GM23338 (cell line): ENCODE measurements around the gene RENBP. TPM values are rescaled to one million over a fixed set of nuclear protein-coding genes. Genes with fewer than 3 reads are reported as not detected.

Source experiments
- ATAC-seq: fragments of 200-7000 bp; cut with Tn5 transposase; 3 replicates; pipeline ENCODE4 v1.9.1; 2020
- DNase-seq: peaks from one replicate; pipeline ENCODE4 v3.0.0-alpha.2; 2015; ENCODE audit warnings: low spot score
- H2AFZ ChIP-seq: fragments of 200-600 bp; sonication (generic); 2 replicates; pipeline ENCODE4 v1.8.0; 2016; ENCODE audit warnings: antibody characterized with exemption, mild to moderate bottlenecking, moderate library complexity
- H3F3A ChIP-seq: fragments of 200-600 bp; sonication (generic); replicated peaks from 2 replicates; pipeline ENCODE4 v1.8.0; 2017; ENCODE audit warnings: antibody characterized with exemption, mixed run types, low read depth
- H3K27ac ChIP-seq: fragments of 200-600 bp; sonication (generic); 2 replicates; pipeline ENCODE4 v1.6.1; 2016; ENCODE audit warnings: low read depth
- H3K27me3 ChIP-seq: fragments of 200-600 bp; sonication (generic); 2 replicates; pipeline ENCODE4 v1.8.0; 2016; ENCODE audit warnings: mild to moderate bottlenecking, mixed run types, moderate library complexity; ENCODE audit not compliant: insufficient read depth
- H3K36me3 ChIP-seq: fragments of 200-600 bp; sonication (generic); 2 replicates; pipeline ENCODE4 v1.8.0; 2016; ENCODE audit warnings: mild to moderate bottlenecking; ENCODE audit not compliant: insufficient read depth
- H3K4me1 ChIP-seq: fragments of 200-600 bp; sonication (generic); 2 replicates; pipeline ENCODE4 v1.8.0; 2016; ENCODE audit warnings: mild to moderate bottlenecking, moderate library complexity; ENCODE audit not compliant: insufficient read depth
- H3K4me2 ChIP-seq: fragments of 200-600 bp; sonication (generic); 2 replicates; pipeline ENCODE4 v1.7.1; 2017; ENCODE audit warnings: mixed run types
- H3K4me3 ChIP-seq: fragments of 200-600 bp; sonication (generic); 2 replicates; pipeline ENCODE4 v1.6.1; 2016; ENCODE audit warnings: mixed run types
- H3K79me2 ChIP-seq: fragments of 200-600 bp; sonication (generic); replicated peaks from 2 replicates; pipeline ENCODE4 v1.8.0; 2017; ENCODE audit warnings: mild to moderate bottlenecking; ENCODE audit not compliant: insufficient read depth
- H3K9me2 ChIP-seq: fragments of 200-600 bp; sonication (generic); 2 replicates; pipeline ENCODE4 v1.8.0; 2017; ENCODE audit not compliant: insufficient read depth
- H4K20me1 ChIP-seq: fragments of 200-600 bp; sonication (generic); replicated peaks from 2 replicates; pipeline ENCODE4 v1.8.0; 2017; ENCODE audit warnings: mild to moderate bottlenecking; ENCODE audit not compliant: insufficient read depth
- H3K27ac Mint-ChIP-seq: 2 replicates; pipeline ENCODE4 v1.8.0; 2020; ENCODE audit warnings: inconsistent platforms, mild to moderate bottlenecking, moderate library complexity, mixed read lengths
- H3K27me3 Mint-ChIP-seq: 3 replicates; pipeline ENCODE4 v1.8.0; 2022; ENCODE audit warnings: low read depth, mild to moderate bottlenecking, moderate library complexity, mixed read lengths, inconsistent platforms; ENCODE audit not compliant: insufficient read depth, poor library complexity
- H3K36me3 Mint-ChIP-seq: 3 replicates; pipeline ENCODE4 v1.8.0; 2021; ENCODE audit warnings: low read depth, mild to moderate bottlenecking, inconsistent platforms, moderate library complexity, mixed read lengths
- H3K4me1 Mint-ChIP-seq: 3 replicates; pipeline ENCODE4 v1.8.0; 2020; ENCODE audit warnings: mild to moderate bottlenecking, inconsistent platforms, mixed read lengths
- H3K4me3 Mint-ChIP-seq: 3 replicates; pipeline ENCODE4 v1.8.0; 2021; ENCODE audit warnings: moderate library complexity, mild to moderate bottlenecking, inconsistent platforms, mixed read lengths
- H3K9me3 Mint-ChIP-seq: 3 replicates; pipeline ENCODE4 v1.8.0; 2020; ENCODE audit warnings: moderate library complexity, mild to moderate bottlenecking, inconsistent platforms, mixed read lengths
- JUNB ChIP-seq: IDR thresholded peaks from one replicate; pipeline ENCODE4 v1.6.1; 2016; ENCODE audit warnings: antibody characterized with exemption; ENCODE audit not compliant: unreplicated experiment
- NANOG ChIP-seq: IDR thresholded peaks from 2 replicates; pipeline ENCODE4 v1.6.1; 2016; ENCODE audit warnings: antibody characterized with exemption, borderline replicate concordance
- STAT1 ChIP-seq: IDR thresholded peaks from one replicate; pipeline ENCODE4 v1.6.1; 2016; ENCODE audit warnings: antibody characterized with exemption; ENCODE audit not compliant: unreplicated experiment
- ZNF114 ChIP-seq: fragments of 250-450 bp; sonication (Bioruptor Pico); IDR thresholded peaks from 2 replicates; pipeline ENCODE4 v1.5.0; 2020; ENCODE audit warnings: mild to moderate bottlenecking, moderate library complexity
- ZNF462 ChIP-seq: fragments of 250-450 bp; sonication (Bioruptor Pico); IDR thresholded peaks from 2 replicates; pipeline ENCODE4 v1.5.0; 2020; ENCODE audit warnings: mild to moderate bottlenecking, moderate library complexity
- polyA plus RNA-seq: library from polyadenylated mRNA; unstranded; fragments of >200 nt; fragmentation: Nextera tagmentation; extraction: Ambion mirVana; gene quantifications from 2 replicates; pipeline ENCODE4 v1.2.1, GENCODE V29; 2016
- total RNA-seq: library from RNA; depleted of rRNA; stranded (reverse); fragments of >200 nt; shearing (Covaris generic); gene quantifications from 2 replicates; pipeline ENCODE4 v1.2.3, GENCODE V29; 2014

RENBP gene
- total and polyA plus RNA-seq, 2 experiments from 2014 or later: 2.0 to 10.3 TPM

- TF ChIP-seq ZNF462 (CRISPR knock-in tag): no peak
- no peak for TF ChIP-seq ZNF114 (CRISPR knock-in tag)
These were observed 40.2 kb downstream of the RENBP start, which contains the start of gene AVPR2 (continued) for GRCh38 chrX:153903991-153904957.

- no peak overlapping the region for H3K27ac ChIP-seq
These were observed 41.0 kb downstream of the RENBP start for GRCh38 chrX:153903238-153903980.

More at GRCh38 chrX:153903238-153903980, 41.0 kb downstream of the RENBP start:
- H3K9me2 ChIP-seq: no peaks in the 10 kb centered on the region
- Mint-ChIP-seq H3K36me3 (no peaks in the 10 kb centered on the region), H3K9me3 (no peaks in the 10 kb centered on the region; the same call in 2 of the 3 replicates), H3K4me1 (peaks cover 26% of the 10 kb centered on the region), H3K4me3 (no peak overlapping the region), H3K27ac (peak overlapping the region; percentile 77; the same call in 1 of the 2 replicates), H3K27me3 (peaks cover 15% of the 10 kb centered on the region)
- no peaks in the 10 kb centered on the region for H3F3A ChIP-seq
- no peak overlapping the region for H2AFZ ChIP-seq
- H3K27me3 ChIP-seq: no peaks in the 10 kb centered on the region
- H4K20me1 ChIP-seq: no peaks in the 10 kb centered on the region
- no peak overlapping the region for H3K4me2 ChIP-seq
- ATAC-seq (peak; percentile 10), DNase-seq (no peak)
- TF ChIP-seq NANOG (no peak), JUNB (no peak), STAT1 (no peak), ZNF462 (CRISPR knock-in tag) (no peak)
- H3K36me3 ChIP-seq: no peaks in the 10 kb centered on the region
- no peaks in the 10 kb centered on the region for H3K79me2 ChIP-seq
- H3K4me3 ChIP-seq: no peak overlapping the region
- H3K4me1 ChIP-seq: peaks cover 5% of the 10 kb centered on the region; the same call in 1 of the 2 replicates
